ENCODE results near the gene SV2B. TPM values are rescaled to one million over a fixed set of nuclear protein-coding genes. Genes with fewer than 3 reads are reported as not detected.
A peak's percentile ranks its signal among the peaks of the same experiment; 100 is the strongest.

The SV2B gene
- total RNA-seq, 2 donors from 2014 or later, result 2.9 to 3.4 TPM

- intact Hi-C loops (cut with DNase I), result no loop called here
- no peak for DNase-seq (ENCODE audit: low spot score)
Measured at GRCh38 chr15:91252322-91252721, 152.3 kb downstream of the SV2B start.

DNA sequence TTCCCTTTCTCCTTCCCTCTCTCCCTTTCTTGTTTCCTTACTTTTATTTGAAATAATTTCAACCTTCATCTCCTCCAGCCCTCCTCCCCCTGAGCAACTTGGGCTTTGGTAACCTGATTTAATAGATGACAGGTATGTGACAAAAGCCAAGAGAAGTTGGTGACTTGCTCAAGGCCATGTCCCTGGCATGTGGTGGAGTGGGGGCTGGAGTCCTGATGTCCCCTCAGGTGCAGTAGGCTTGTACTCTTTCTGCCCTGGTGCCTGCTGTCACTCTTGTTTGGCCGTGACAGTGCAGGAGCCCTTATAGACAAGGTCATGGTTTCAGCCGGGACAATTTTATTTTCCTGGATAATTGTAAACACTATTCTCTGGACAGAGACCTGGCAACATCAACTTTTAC lies 152.7 kb downstream of the SV2B start:
- intact Hi-C loops (cut with DNase I), result no loop called here
- DNase-seq (ENCODE audit: low spot score), result no peak

GRCh38 chr15:91253605-91254004 lies 153.5 kb downstream of the SV2B start:
- DNase-seq (ENCODE audit: low spot score), result no peak
- intact Hi-C loops (cut with DNase I), result no loop called here

- no peak for DNase-seq (ENCODE audit: low spot score)
- intact Hi-C loops (cut with DNase I), result no loop called here
Measured at GRCh38 chr15:91254766-91255165, 154.7 kb downstream of the SV2B start.

GRCh38 chr15:91255670-91256192 lies 155.7 kb downstream of the SV2B start:
- intact Hi-C loops (cut with DNase I), result no loop called here
- no peak for DNase-seq (ENCODE audit: low spot score)

DNA sequence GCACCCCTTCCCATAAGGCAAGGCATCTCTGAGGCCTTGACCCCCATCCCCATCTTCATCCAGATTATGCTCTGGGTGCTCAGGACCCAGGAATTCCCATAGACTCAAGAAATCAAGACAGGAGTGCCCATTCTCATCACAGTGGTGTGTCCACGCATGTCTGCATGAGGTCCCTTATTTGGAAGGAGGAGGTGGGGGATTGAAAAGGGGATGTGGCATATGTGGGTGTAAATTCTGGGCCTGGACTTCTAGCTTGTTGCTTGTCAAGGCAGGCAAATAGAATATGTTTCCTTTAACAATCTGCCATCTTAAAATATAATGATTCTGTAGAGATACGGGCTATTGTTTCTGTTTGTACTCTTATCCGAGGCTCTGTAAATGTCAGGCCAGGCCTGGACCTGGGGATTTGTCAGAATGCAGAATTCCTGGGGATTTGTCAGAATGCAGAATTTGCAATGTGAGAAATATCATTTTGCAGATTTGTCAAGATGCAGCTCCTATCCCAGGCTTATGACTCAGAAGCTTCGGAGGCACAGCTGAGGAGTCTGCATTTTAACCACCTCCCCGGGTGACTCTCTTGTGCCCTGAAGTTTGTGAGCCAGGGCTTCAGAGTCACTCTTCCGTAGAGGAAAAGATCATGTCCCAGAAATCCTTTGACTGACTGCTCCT lies 157.8 kb downstream of the SV2B start:
- DNase-seq (ENCODE audit: low spot score), result no peak
- intact Hi-C loops (cut with DNase I), result no loop called here

DNA sequence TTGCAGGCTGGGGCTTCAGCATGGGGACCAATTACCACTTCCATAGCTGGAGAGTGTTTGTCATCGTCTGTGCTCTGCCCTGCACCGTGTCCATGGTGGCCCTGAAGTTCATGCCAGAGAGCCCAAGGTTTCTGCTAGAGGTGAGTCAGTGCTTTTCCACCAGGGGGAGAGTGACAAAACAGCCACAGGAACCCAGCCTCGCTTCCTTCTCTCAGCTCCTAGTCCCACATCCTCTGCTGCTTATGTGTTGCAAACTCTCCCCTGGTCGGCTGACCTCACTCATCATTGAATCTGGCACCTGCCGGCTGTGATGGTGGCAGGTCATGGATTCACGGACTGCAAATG lies 158.3 kb downstream of the SV2B start:
- DNase-seq (ENCODE audit: low spot score), result no peak
- intact Hi-C loops (cut with DNase I), result no loop called here

DNA sequence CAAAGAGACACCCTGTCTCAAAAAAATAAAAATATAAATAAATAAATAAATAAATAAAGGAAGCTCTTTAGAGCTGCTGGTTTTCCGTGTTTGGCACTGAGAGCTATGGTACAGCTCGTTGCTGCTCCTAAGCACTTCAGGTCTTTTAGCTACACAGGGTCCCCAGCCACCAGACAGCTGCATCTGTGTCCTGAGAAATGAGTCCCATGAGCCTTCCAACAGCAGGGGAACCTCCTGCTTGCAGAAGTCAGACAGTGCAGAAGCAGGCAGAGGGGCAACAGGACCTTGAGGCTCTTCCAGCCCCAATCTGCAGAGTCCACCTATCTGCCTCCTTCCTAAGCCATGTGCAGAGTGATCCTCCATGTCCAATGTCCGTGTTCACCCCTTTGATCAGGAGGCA lies 159.0 kb downstream of the SV2B start:
- intact Hi-C loops (cut with DNase I), result no loop called here
- no peak for DNase-seq (ENCODE audit: low spot score)

- DNase-seq (ENCODE audit: low spot score), result no peak
- intact Hi-C loops (cut with DNase I), result no loop called here
Measured at GRCh38 chr15:91261345-91261744, 161.3 kb downstream of the SV2B start.

- intact Hi-C loops (cut with DNase I), result no loop called here
- DNase-seq (ENCODE audit: low spot score), result peak; percentile 91
Measured at GRCh38 chr15:91263632-91264531, 163.8 kb downstream of the SV2B start.

DNA sequence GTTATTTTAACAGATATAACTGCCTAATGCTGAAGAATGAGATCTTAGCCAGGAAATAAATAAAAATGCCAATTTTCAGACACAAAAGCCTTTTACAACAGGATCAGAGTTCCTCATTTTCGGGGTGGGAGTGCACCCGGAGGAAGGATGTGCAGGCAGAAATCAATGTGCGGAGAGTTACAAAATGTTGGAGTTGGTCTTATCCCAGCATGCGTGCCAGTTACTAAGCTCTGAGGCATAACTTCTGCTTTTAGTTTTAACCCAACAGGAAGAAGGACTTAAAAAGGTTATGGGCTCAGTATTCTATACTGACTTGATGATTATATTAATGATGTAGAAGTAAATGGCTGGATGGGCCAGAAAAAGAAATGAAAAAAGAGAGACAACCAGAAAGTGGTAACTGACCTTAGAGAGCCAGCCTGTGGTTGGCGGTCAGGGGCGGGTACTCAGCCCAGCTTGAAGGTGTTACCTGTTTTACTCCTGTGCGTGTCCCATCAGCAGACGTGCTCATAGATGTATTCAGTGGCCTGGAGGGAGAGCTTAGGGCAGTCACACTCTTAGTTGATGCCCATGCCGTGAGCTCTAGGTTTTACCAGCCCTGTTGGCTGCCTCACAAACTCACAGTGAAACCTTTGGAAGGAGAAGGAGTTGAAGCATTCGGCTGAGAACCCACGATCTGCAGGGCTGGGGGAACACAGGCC lies 164.7 kb downstream of the SV2B start:
- intact Hi-C loops (cut with DNase I), result no loop called here
- DNase-seq (ENCODE audit: low spot score), result no peak

GRCh38 chr15:91265416-91265940 lies 165.4 kb downstream of the SV2B start:
- intact Hi-C loops (cut with DNase I), result no loop called here
- DNase-seq (ENCODE audit: low spot score), result no peak

GRCh38 chr15:91268510-91268909 lies 168.5 kb downstream of the SV2B start:
- intact Hi-C loops (cut with DNase I), result no loop called here

GRCh38 chr15:91270747-91271146 lies 170.7 kb downstream of the SV2B start:
- no peak for DNase-seq (ENCODE audit: low spot score)
- intact Hi-C loops (cut with DNase I), result loop anchor here in 1 of 2 donors (5.0 kb wide), 2 partner anchors 213 to 313 kb away; no protein-coding TSS in a partner anchor

More at GRCh38 chr15:91268510-91268909, 168.5 kb downstream of the SV2B start:
- DNase-seq (ENCODE audit: low spot score), result no peak

- intact Hi-C loops (cut with DNase I), result loop anchor here (2.0 to 5.0 kb wide), 3 partner anchors 214 to 314 kb away; no protein-coding TSS in a partner anchor
Measured at GRCh38 chr15:91271565-91272153, 171.6 kb downstream of the SV2B start.

GRCh38 chr15:91275844-91276243 lies 175.8 kb downstream of the SV2B start:
- intact Hi-C loops (cut with DNase I), result no loop called here
- DNase-seq (ENCODE audit: low spot score), result no peak

More at GRCh38 chr15:91271565-91272153, 171.6 kb downstream of the SV2B start:
- no peak for DNase-seq (ENCODE audit: low spot score)

- intact Hi-C loops (cut with DNase I), result loop anchor here in 1 of 2 donors (2.0 kb wide), 1 partner anchor 72 kb away; no protein-coding TSS in a partner anchor
Measured at GRCh38 chr15:91278951-91279350, 178.9 kb downstream of the SV2B start.

GRCh38 chr15:91279486-91279885 lies 179.4 kb downstream of the SV2B start:
- DNase-seq (ENCODE audit: low spot score), result no peak
- intact Hi-C loops (cut with DNase I), result loop anchor here in 1 of 2 donors (2.0 kb wide), 1 partner anchor 73 kb away; no protein-coding TSS in a partner anchor

More at GRCh38 chr15:91278951-91279350, 178.9 kb downstream of the SV2B start:
- no peak for DNase-seq (ENCODE audit: low spot score)

- intact Hi-C loops (cut with DNase I), result loop anchor here in 1 of 2 donors (5.0 kb wide), 1 partner anchor 550 kb away; no protein-coding TSS in a partner anchor
- DNase-seq (ENCODE audit: low spot score), result no peak
Measured at GRCh38 chr15:91281947-91282346, 181.9 kb downstream of the SV2B start.
